ENCODE results near the gene C16orf96. TPM values are rescaled to one million over a fixed set of nuclear protein-coding genes. Genes with fewer than 3 reads are reported as not detected.
"Not testable (repeated sequence)": the region's sequence is repeated elsewhere in the genome, so short reads cannot be mapped to it uniquely, and the experiment has no call there.

C16orf96 gene
- total RNA-seq, 4 donors from 2014 or later: 0.19 to 0.36 TPM; not detected in 2

- ATAC-seq (ENCODE audit: low FRiP score): no peak
- no peak for DNase-seq (ENCODE audit: low spot score)
- TF ChIP-seq CTCF (IDR thresholded peaks at IDR 0.05): no peak
Observed at GRCh38 chr16:4572715-4573114, 16.6 kb downstream of the C16orf96 start.

GRCh38 chr16:4573926-4574325 lies 17.8 kb downstream of the C16orf96 start:
- DNase-seq (ENCODE audit: low spot score); ATAC-seq (ENCODE audit: low FRiP score): not testable (repeated sequence)

- no peak for DNase-seq (ENCODE audit: low spot score)
- TF ChIP-seq CTCF (IDR thresholded peaks at IDR 0.05): no peak
- ATAC-seq (ENCODE audit: low FRiP score): no peak
Observed at GRCh38 chr16:4574919-4575705, 19.0 kb downstream of the C16orf96 start.

GRCh38 chr16:4576008-4576407 lies 19.9 kb downstream of the C16orf96 start:
- ATAC-seq (ENCODE audit: low FRiP score): no peak
- DNase-seq (ENCODE audit: low spot score): no peak
- no peak for TF ChIP-seq CTCF (IDR thresholded peaks at IDR 0.05)

- TF ChIP-seq CTCF (IDR thresholded peaks at IDR 0.05): no peak
- ATAC-seq (ENCODE audit: low FRiP score) (no peak), DNase-seq (ENCODE audit: low spot score) (no peak)
Observed at GRCh38 chr16:4578961-4579530, 22.9 kb downstream of the C16orf96 start.

- ATAC-seq (ENCODE audit: low FRiP score) (peak; percentile 78), DNase-seq (ENCODE audit: low spot score) (no peak)
- TF ChIP-seq CTCF (IDR thresholded peaks at IDR 0.05): no peak
Observed at GRCh38 chr16:4580250-4580649, 24.1 kb downstream of the C16orf96 start.

- no peak for TF ChIP-seq CTCF (IDR thresholded peaks at IDR 0.05)
- ATAC-seq (ENCODE audit: low FRiP score) (no peak), DNase-seq (ENCODE audit: low spot score) (no peak)
Observed at GRCh38 chr16:4583906-4584305, 27.8 kb downstream of the C16orf96 start.
